Mesenchymal stem cell (in vitro differentiated cells and primary cell): ENCODE measurements around the gene GHRHR.

Experiments used
- DNase-seq: peaks from one replicate; pipeline ENCODE4 v3.0.0-alpha.2; 2013
- H2AFZ ChIP-seq: one replicate; pipeline ENCODE4 v1.6.1; 2013; ENCODE audit warnings: low read depth, mild to moderate bottlenecking, control low read depth, inconsistent platforms, low read length, moderate library complexity
- H2AK5ac ChIP-seq: 2 replicates; pipeline ENCODE4 v1.6.1; 2013; ENCODE audit warnings: low read length, moderate library complexity, mild to moderate bottlenecking, inconsistent platforms; ENCODE audit not compliant: severe bottlenecking
- H2BK120ac ChIP-seq: one replicate; pipeline ENCODE4 v1.6.1; 2013; ENCODE audit warnings: low read depth, mild to moderate bottlenecking, inconsistent platforms, low read length, moderate library complexity
- H2BK12ac ChIP-seq, 2 experiments: one replicate each; pipeline ENCODE4 v1.6.1; 2013; ENCODE audit warnings: inconsistent platforms in 2 of 2, low read length in 2 of 2, mild to moderate bottlenecking in 2 of 2, moderate library complexity in 2 of 2, control low read depth in 1 of 2
- H2BK15ac ChIP-seq: one replicate; pipeline ENCODE4 v1.6.1; 2013; ENCODE audit warnings: mild to moderate bottlenecking, low read depth, inconsistent platforms; ENCODE audit not compliant: poor library complexity, severe bottlenecking
- H2BK5ac ChIP-seq: 2 replicates; pipeline ENCODE4 v1.6.1; 2013; ENCODE audit warnings: low read depth, mild to moderate bottlenecking, low read length, control low read depth, inconsistent platforms; ENCODE audit not compliant: poor library complexity, severe bottlenecking
- H3K14ac ChIP-seq, 2 experiments: one replicate each; pipeline ENCODE4 v1.6.1; 2013; ENCODE audit warnings: inconsistent platforms in 2 of 2, low read length in 2 of 2, control low read depth in 1 of 2, mild to moderate bottlenecking in 1 of 2, moderate library complexity in 1 of 2
- H3K18ac ChIP-seq, 2 experiments: one replicate each; pipeline ENCODE4 v1.6.1; 2013; ENCODE audit warnings: inconsistent platforms in 2 of 2, low read length in 2 of 2, control low read depth in 1 of 2, low read depth in 1 of 2, mild to moderate bottlenecking in 1 of 2
- H3K23ac ChIP-seq, 2 experiments: one replicate each; pipeline ENCODE4 v1.6.1; 2013; ENCODE audit warnings: inconsistent platforms in 2 of 2, low read length in 2 of 2, mild to moderate bottlenecking in 2 of 2, moderate library complexity in 2 of 2, control low read depth in 1 of 2
- H3K27ac ChIP-seq: 2 replicates; pipeline ENCODE4 v1.5.1; 2013; ENCODE audit warnings: mild to moderate bottlenecking, moderate library complexity, low read length, control low read depth, inconsistent platforms; ENCODE audit not compliant: poor library complexity, severe bottlenecking
- H3K27me3 ChIP-seq, 2 experiments: 2 replicates each; pipeline versions ENCODE4 v1.6.1 to v1.7.0; 2013; ENCODE audit warnings: low read length in 2 of 2, mild to moderate bottlenecking in 2 of 2, moderate library complexity in 2 of 2, control low read depth in 1 of 2, inconsistent platforms in 1 of 2; ENCODE audit not compliant: control insufficient read depth in 1 of 2, insufficient read depth in 1 of 2
- H3K36me3 ChIP-seq, 2 experiments: 2 replicates each; pipeline versions ENCODE4 v1.6.1 to v1.7.0; 2013; ENCODE audit warnings: low read length in 2 of 2, control low read depth in 1 of 2, inconsistent platforms in 1 of 2, low read depth in 1 of 2, mild to moderate bottlenecking in 1 of 2; ENCODE audit not compliant: insufficient read depth in 2 of 2, control insufficient read depth in 1 of 2
- H3K4ac ChIP-seq, 2 experiments: one replicate each; pipeline ENCODE4 v1.6.1; 2013; ENCODE audit warnings: inconsistent platforms in 2 of 2, low read length in 2 of 2, mild to moderate bottlenecking in 2 of 2, moderate library complexity in 2 of 2, control low read depth in 1 of 2, low read depth in 1 of 2
- H3K4me1 ChIP-seq: 2 replicates; pipeline ENCODE4 v1.6.1; 2013; ENCODE audit warnings: low read depth, low read length, control low read depth; ENCODE audit not compliant: control insufficient read depth, insufficient read depth
- H3K4me2 ChIP-seq: 2 replicates; pipeline ENCODE4 v1.6.1; 2013; ENCODE audit warnings: low read length, mild to moderate bottlenecking, inconsistent platforms; ENCODE audit not compliant: poor library complexity, severe bottlenecking
- H3K4me3 ChIP-seq, 2 experiments: 2 replicates each; pipeline versions ENCODE4 v1.5.1 to v1.7.0; 2013; ENCODE audit warnings: low read length in 2 of 2, mild to moderate bottlenecking in 2 of 2, control low read depth in 1 of 2, low read depth in 1 of 2; ENCODE audit not compliant: insufficient read depth in 1 of 2
- H3K79me1 ChIP-seq: replicated peaks from 2 replicates; pipeline ENCODE4 v1.6.1; 2013; ENCODE audit warnings: mild to moderate bottlenecking, control low read depth, low read length, inconsistent platforms; ENCODE audit not compliant: poor library complexity, severe bottlenecking
- H3K9ac ChIP-seq: 2 replicates; pipeline ENCODE4 v1.7.0; 2013; ENCODE audit warnings: mild to moderate bottlenecking, low read length, moderate library complexity
- H3K9me3 ChIP-seq: 2 replicates; pipeline ENCODE4 v1.7.0; 2013; ENCODE audit warnings: mild to moderate bottlenecking, low read length; ENCODE audit not compliant: control insufficient read depth
- H4K8ac ChIP-seq: one replicate; pipeline ENCODE4 v1.6.1; 2013; ENCODE audit warnings: inconsistent platforms, mild to moderate bottlenecking, low read length, moderate library complexity
- H4K91ac ChIP-seq: one replicate; pipeline ENCODE4 v1.6.1; 2013; ENCODE audit warnings: mild to moderate bottlenecking, low read length, inconsistent platforms
- WGBS: methylation state at CpG from one replicate; pipeline ENCODE4 v1.1.7; 2013; ENCODE audit warnings: mixed read lengths; 5-methylcytosine and 5-hydroxymethylcytosine counted together

The GHRHR gene

GRCh38 chr7:30925117-30925516, 38.6 kb upstream of the GHRHR start:
- Histone ChIP-seq H2AFZ (no peak overlapping the region), H3K36me3 (peaks cover 13 to 40% of the 10 kb centered on the region in 2 experiments), H3K18ac (no peak overlapping the region), H3K14ac (no peak overlapping the region), H3K4me1 (peaks cover 34% of the 10 kb centered on the region), H4K8ac (no peak overlapping the region), H3K4ac (no peak overlapping the region), H4K91ac (no peak overlapping the region), H3K23ac (no peak overlapping the region), H3K27me3 (no peaks in the 10 kb centered on the region), H2BK15ac (no peak overlapping the region), H3K27ac (no peak overlapping the region), H3K9me3 (peaks cover 10% of the 10 kb centered on the region), H2BK120ac (no peak overlapping the region), H3K79me1 (no peaks in the 10 kb centered on the region), H3K9ac (no peak overlapping the region), H2BK5ac (no peak overlapping the region), H2BK12ac (no peak overlapping the region), H2AK5ac (no peak overlapping the region), H3K4me3 (no peak overlapping the region), H3K4me2 (no peak overlapping the region)
- no peak for DNase-seq
- WGBS = 89% methylated on average over 2 of the region's 2 CpGs

DNA sequence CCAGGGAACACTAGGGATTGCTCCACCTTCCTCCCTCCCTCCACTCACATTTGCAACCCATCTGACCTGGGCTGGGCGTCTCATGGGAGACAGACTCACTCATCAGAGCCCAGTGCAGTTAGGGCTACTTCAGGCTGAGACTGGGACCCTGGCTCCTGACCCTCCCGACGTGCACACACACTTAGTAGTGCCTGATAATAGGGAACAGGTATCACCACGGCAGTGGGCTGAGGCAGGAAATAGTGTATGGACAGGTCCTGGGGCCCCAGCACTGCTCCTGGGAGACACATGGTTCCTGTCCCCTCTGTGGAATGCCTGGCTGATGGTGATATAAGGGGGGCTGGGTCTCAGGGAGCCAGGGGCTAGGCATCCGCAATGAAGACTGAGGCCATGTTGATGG, 37.8 kb upstream of the GHRHR start:
- Histone ChIP-seq H3K14ac (no peak overlapping the region), H2BK15ac (no peak overlapping the region), H4K8ac (no peak overlapping the region), H3K4me3 (no peak overlapping the region), H3K4me2 (no peak overlapping the region), H2BK12ac (no peak overlapping the region), H3K9ac (no peak overlapping the region), H2BK120ac (no peak overlapping the region), H2BK5ac (no peak overlapping the region), H3K27me3 (no peaks in the 10 kb centered on the region), H2AFZ (no peak overlapping the region), H3K27ac (no peak overlapping the region), H3K4me1 (peaks cover 34% of the 10 kb centered on the region), H3K79me1 (no peaks in the 10 kb centered on the region), H4K91ac (no peak overlapping the region), H3K9me3 (peaks cover 10% of the 10 kb centered on the region), H3K36me3 (peaks cover 13 to 40% of the 10 kb centered on the region in 2 experiments), H3K23ac (no peak overlapping the region), H2AK5ac (no peak overlapping the region), H3K4ac (no peak overlapping the region), H3K18ac (no peak overlapping the region)
- no peak for DNase-seq
- 92% methylated on average over 5 of the region's 5 CpGs for WGBS

GRCh38 chr7:30926313-30926712, 37.4 kb upstream of the GHRHR start:
- H3K4me2 ChIP-seq = no peak overlapping the region
- no peak overlapping the region for H3K18ac ChIP-seq
- no peak overlapping the region for H2BK12ac ChIP-seq
- no peak overlapping the region for H3K4me3 ChIP-seq
- peaks cover 10% of the 10 kb centered on the region for H3K9me3 ChIP-seq
- no peak overlapping the region for H4K8ac ChIP-seq
- H3K27me3 ChIP-seq = no peaks in the 10 kb centered on the region
- H3K36me3 ChIP-seq = peaks cover 13 to 40% of the 10 kb centered on the region in 2 experiments
- no peak for DNase-seq
- H3K14ac ChIP-seq = no peak overlapping the region
- no peak overlapping the region for H2BK15ac ChIP-seq
- no peak overlapping the region for H3K9ac ChIP-seq
- no peak overlapping the region for H4K91ac ChIP-seq
- H3K4me1 ChIP-seq = peaks cover 33% of the 10 kb centered on the region
- H2BK120ac ChIP-seq = no peak overlapping the region
- no peak overlapping the region for H3K27ac ChIP-seq
- no peak overlapping the region for H3K23ac ChIP-seq
- H2BK5ac ChIP-seq = no peak overlapping the region
- H2AFZ ChIP-seq = no peak overlapping the region
- 100% methylated on average over 2 of the region's 5 CpGs for WGBS
- no peak overlapping the region for H3K4ac ChIP-seq
- H3K79me1 ChIP-seq = no peaks in the 10 kb centered on the region
- peak overlapping the region; percentile 42 for H2AK5ac ChIP-seq

- Histone ChIP-seq H4K8ac (no peak overlapping the region), H3K27ac (no peak overlapping the region)
- 89% methylated on average over 3 of the region's 3 CpGs for WGBS
Measured at GRCh38 chr7:30927040-30927439, 36.7 kb upstream of the GHRHR start.

More at GRCh38 chr7:30927040-30927439, 36.7 kb upstream of the GHRHR start:
- no peak overlapping the region for H3K9ac ChIP-seq
- H3K18ac ChIP-seq = no peak overlapping the region
- H2BK5ac ChIP-seq = no peak overlapping the region
- H3K27me3 ChIP-seq = no peaks in the 10 kb centered on the region
- H3K23ac ChIP-seq = no peak overlapping the region
- peak overlapping the region; percentile 33 for H2AK5ac ChIP-seq
- H3K36me3 ChIP-seq = peaks cover 13 to 37% of the 10 kb centered on the region in 2 experiments
- H3K14ac ChIP-seq = no peak overlapping the region
- no peak overlapping the region for H3K4ac ChIP-seq
- peaks cover 32% of the 10 kb centered on the region for H3K4me1 ChIP-seq
- H2AFZ ChIP-seq = no peak overlapping the region
- no peak overlapping the region for H3K4me3 ChIP-seq
- no peak for DNase-seq
- no peak overlapping the region for H3K4me2 ChIP-seq
- H2BK15ac ChIP-seq = no peak overlapping the region
- no peaks in the 10 kb centered on the region for H3K79me1 ChIP-seq
- H4K91ac ChIP-seq = no peak overlapping the region
- peaks cover 10% of the 10 kb centered on the region for H3K9me3 ChIP-seq
- H2BK12ac ChIP-seq = no peak overlapping the region
- H2BK120ac ChIP-seq = no peak overlapping the region
